SK-N-SH (cell line): Measurements from ENCODE around the gene TBCEL.

Source experiments
- CTCF ChIP-seq: fragments of 200-600 bp; sonication (generic); IDR thresholded peaks from 2 replicates; pipeline ENCODE4 v1.6.1; 2017; ENCODE audit warnings: antibody characterized with exemption, mild to moderate bottlenecking, moderate library complexity
- POLR2AphosphoS5 ChIP-seq: IDR thresholded peaks from 2 replicates; pipeline ENCODE4 v1.6.1; 2012; ENCODE audit warnings: low read depth, low read length
- SIN3A ChIP-seq: IDR thresholded peaks from 2 replicates; pipeline ENCODE4 v1.6.1; 2012; ENCODE audit warnings: low read depth, mild to moderate bottlenecking, low read length, moderate library complexity, borderline replicate concordance

GRCh38 chr11:121059605-121060004 lies 35.7 kb downstream of the TBCEL start:
- TF ChIP-seq SIN3A (no peak), CTCF (no peak), POLR2AphosphoS5 (no peak)
